Measurements from ENCODE around the gene LAMC3.

The LAMC3 gene

GRCh38 chr9:131126059-131126426 is 117.1 kb downstream of the LAMC3 start:
- no peak for DNase-seq

- no peak for DNase-seq
Observed at GRCh38 chr9:131129183-131129582, 120.2 kb downstream of the LAMC3 start.

- DNase-seq = no peak
Observed at GRCh38 chr9:131138676-131139075, 129.7 kb downstream of the LAMC3 start.

- no peak for DNase-seq
Observed at GRCh38 chr9:131140112-131140511, 131.1 kb downstream of the LAMC3 start.

- DNase-seq = no peak
Observed at GRCh38 chr9:131140550-131140949, 131.6 kb downstream of the LAMC3 start.

- no peak for DNase-seq
Observed at GRCh38 chr9:131142160-131142559, 133.2 kb downstream of the LAMC3 start.
